HepG2 (cell line): ENCODE results near the gene PCYOX1L. TPM values are rescaled to one million over a fixed set of nuclear protein-coding genes. Genes with fewer than 3 reads are reported as not detected.

Experiments used
- ASH2L ChIP-seq: fragments of 300-600, 200-600 bp; sonication (generic); IDR thresholded peaks from 2 replicates; pipeline ENCODE4 v1.7.0; 2017; ENCODE audit warnings: low read depth, mild to moderate bottlenecking, moderate library complexity, mixed read lengths, low read length; ENCODE audit not compliant: insufficient read length
- CAMTA2 ChIP-seq: sonication (generic); formaldehyde crosslinking; IDR thresholded peaks from 2 replicates; pipeline ENCODE4 v1.4.0; 2020; ENCODE audit warnings: mild to moderate bottlenecking, missing genetic modification reagents, borderline replicate concordance
- EEA1 ChIP-seq: sonication (generic); formaldehyde crosslinking; IDR thresholded peaks from 2 replicates; pipeline ENCODE4 v1.5.1; 2020; ENCODE audit warnings: mild to moderate bottlenecking, missing genetic modification reagents, borderline replicate concordance
- ELF1 ChIP-seq: sonication (generic); formaldehyde crosslinking; IDR thresholded peaks from 2 replicates; pipeline ENCODE4 v1.4.0; 2020; ENCODE audit warnings: missing genetic modification reagents
- MYC ChIP-seq: sonication (generic); formaldehyde crosslinking; IDR thresholded peaks from 2 replicates; pipeline ENCODE4 v1.9.0; 2021; ENCODE audit warnings: missing genetic modification reagents, borderline replicate concordance
- MYPOP ChIP-seq: sonication (generic); formaldehyde crosslinking; IDR thresholded peaks from 2 replicates; pipeline ENCODE4 v1.8.1; 2023; ENCODE audit warnings: mild to moderate bottlenecking, moderate library complexity, missing genetic modification reagents
- NR3C1 ChIP-seq: sonication (generic); formaldehyde crosslinking; IDR thresholded peaks from 2 replicates; pipeline ENCODE4 v1.4.0; 2020; ENCODE audit warnings: missing genetic modification reagents
- ZBTB43 ChIP-seq: sonication (generic); formaldehyde crosslinking; conservative IDR thresholded peaks from 2 replicates; pipeline ENCODE4 v1.4.0; 2020; ENCODE audit warnings: missing genetic modification reagents
- ZEB1 ChIP-seq: IDR thresholded peaks from 2 replicates; pipeline ENCODE4 v1.6.1; 2012; ENCODE audit warnings: mild to moderate bottlenecking, low read depth, inconsistent platforms; ENCODE audit not compliant: insufficient replicate concordance
- ZIK1 ChIP-seq: sonication (generic); formaldehyde crosslinking; IDR thresholded peaks from 2 replicates; pipeline ENCODE4 v1.5.0; 2020; ENCODE audit warnings: mild to moderate bottlenecking, low read depth, missing genetic modification reagents, borderline replicate concordance
- polyA plus RNA-seq, 8 experiments: library from polyadenylated mRNA; depleted of rRNA in 3 of 8; stranded (reverse) in 7 of 8; unstranded in 1 of 8; fragments of >200 nt; fragmentation: Illumina TruSeq in 4 of 8; extraction: Trizol in 4 of 8; gene quantifications; 2 replicates each; pipeline versions ENCODE4 v1.2.1 to v1.2.3, GENCODE V29; 2011 to 2016; ENCODE audit warnings: low read depth in 4 of 8, missing spikeins in 1 of 8, mixed read lengths in 1 of 8; ENCODE audit not compliant: insufficient read depth in 1 of 8
- total RNA-seq, 5 experiments: library from RNA; depleted of rRNA; stranded (reverse); fragments of >200 nt; fragmentation: Illumina TruSeq; extraction: Trizol; gene quantifications; 2 replicates each; pipeline ENCODE4 v1.2.3, GENCODE V29; 2016; ENCODE audit warnings: low read depth in 1 of 5
- TF ChIP-seq, protein P1 (sequence below), 2 experiments: fragments of 450-650 bp in 1 of 2; sonication (generic) in 1 of 2; formaldehyde crosslinking in 1 of 2; IDR thresholded peaks; 2 replicates each; pipeline versions ENCODE4 v1.6.1 to v1.8.0; 2016 to 2022; ENCODE audit warnings: antibody characterized with exemption in 1 of 2, mild to moderate bottlenecking in 1 of 2, missing genetic modification reagents in 1 of 2

Gene PCYOX1L
- total and polyA plus RNA-seq, 2 of the 13 experiments (the other 11 are each of a cell fraction or from before 2014, with no cell fraction given), result 1.00 to 3.7 TPM

GRCh38 chr5:149357370-149358293 is at the start of gene PCYOX1L (continued):
- TF ChIP-seq ZBTB43 (CRISPR knock-in tag), result 0 out of 2 replicates have a peak, but pooled peaks have one; percentile 53
- 0 out of 2 replicates have a peak, but pooled peaks have one; percentile 36 for TF ChIP-seq ZIK1
- peak; percentile 13; the same call in 1 of the 2 replicates for TF ChIP-seq ELF1 (CRISPR knock-in tag)
- peak; percentile 24; the same call in 1 of the 2 replicates for TF ChIP-seq MYC (CRISPR knock-in tag)
- peak; percentile 31 for TF ChIP-seq ASH2L
- TF ChIP-seq ZEB1, result peak; percentile 95
- TF ChIP-seq NR3C1, result no peak
- no peak for TF ChIP-seq CAMTA2
- TF ChIP-seq, protein P1, sequence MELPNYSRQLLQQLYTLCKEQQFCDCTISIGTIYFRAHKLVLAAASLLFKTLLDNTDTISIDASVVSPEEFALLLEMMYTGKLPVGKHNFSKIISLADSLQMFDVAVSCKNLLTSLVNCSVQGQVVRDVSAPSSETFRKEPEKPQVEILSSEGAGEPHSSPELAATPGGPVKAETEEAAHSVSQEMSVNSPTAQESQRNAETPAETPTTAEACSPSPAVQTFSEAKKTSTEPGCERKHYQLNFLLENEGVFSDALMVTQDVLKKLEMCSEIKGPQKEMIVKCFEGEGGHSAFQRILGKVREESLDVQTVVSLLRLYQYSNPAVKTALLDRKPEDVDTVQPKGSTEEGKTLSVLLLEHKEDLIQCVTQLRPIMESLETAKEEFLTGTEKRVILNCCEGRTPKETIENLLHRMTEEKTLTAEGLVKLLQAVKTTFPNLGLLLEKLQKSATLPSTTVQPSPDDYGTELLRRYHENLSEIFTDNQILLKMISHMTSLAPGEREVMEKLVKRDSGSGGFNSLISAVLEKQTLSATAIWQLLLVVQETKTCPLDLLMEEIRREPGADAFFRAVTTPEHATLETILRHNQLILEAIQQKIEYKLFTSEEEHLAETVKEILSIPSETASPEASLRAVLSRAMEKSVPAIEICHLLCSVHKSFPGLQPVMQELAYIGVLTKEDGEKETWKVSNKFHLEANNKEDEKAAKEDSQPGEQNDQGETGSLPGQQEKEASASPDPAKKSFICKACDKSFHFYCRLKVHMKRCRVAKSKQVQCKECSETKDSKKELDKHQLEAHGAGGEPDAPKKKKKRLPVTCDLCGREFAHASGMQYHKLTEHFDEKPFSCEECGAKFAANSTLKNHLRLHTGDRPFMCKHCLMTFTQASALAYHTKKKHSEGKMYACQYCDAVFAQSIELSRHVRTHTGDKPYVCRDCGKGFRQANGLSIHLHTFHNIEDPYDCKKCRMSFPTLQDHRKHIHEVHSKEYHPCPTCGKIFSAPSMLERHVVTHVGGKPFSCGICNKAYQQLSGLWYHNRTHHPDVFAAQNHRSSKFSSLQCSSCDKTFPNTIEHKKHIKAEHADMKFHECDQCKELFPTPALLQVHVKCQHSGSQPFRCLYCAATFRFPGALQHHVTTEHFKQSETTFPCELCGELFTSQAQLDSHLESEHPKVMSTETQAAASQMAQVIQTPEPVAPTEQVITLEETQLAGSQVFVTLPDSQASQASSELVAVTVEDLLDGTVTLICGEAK (IDR thresholded peaks at IDR 0.05), result no peak
- TF ChIP-seq, protein P1 (CRISPR knock-in tag; IDR thresholded peaks at IDR 0.05), result peak; percentile 50; the same call in 1 of the 2 replicates
- peak; percentile 26; the same call in 1 of the 2 replicates for TF ChIP-seq EEA1 (CRISPR knock-in tag)
- TF ChIP-seq MYPOP (CRISPR knock-in tag), result peak; percentile 70
